Measurements from ENCODE around the gene PRKAG1.

The PRKAG1 gene

GRCh38 chr12:49010092-49010668 lies 8.4 kb downstream of the PRKAG1 start:
- H3K4me3 ChIP-seq (ENCODE audit: low read depth, low read length), result no peak overlapping the region
- no peak for DNase-seq (ENCODE audit: low read depth)
- no peak for TF ChIP-seq CTCF (IDR thresholded peaks at IDR 0.05; ENCODE audit: insufficient read depth, low read depth, low read length, missing control alignments)

GRCh38 chr12:49008943-49009342 lies 9.6 kb downstream of the PRKAG1 start:
- TF ChIP-seq CTCF (IDR thresholded peaks at IDR 0.05; ENCODE audit: insufficient read depth, low read depth, low read length, missing control alignments), result no peak
- H3K4me3 ChIP-seq (ENCODE audit: low read depth, low read length), result no peak overlapping the region
- no peak for DNase-seq (ENCODE audit: low read depth)

DNA sequence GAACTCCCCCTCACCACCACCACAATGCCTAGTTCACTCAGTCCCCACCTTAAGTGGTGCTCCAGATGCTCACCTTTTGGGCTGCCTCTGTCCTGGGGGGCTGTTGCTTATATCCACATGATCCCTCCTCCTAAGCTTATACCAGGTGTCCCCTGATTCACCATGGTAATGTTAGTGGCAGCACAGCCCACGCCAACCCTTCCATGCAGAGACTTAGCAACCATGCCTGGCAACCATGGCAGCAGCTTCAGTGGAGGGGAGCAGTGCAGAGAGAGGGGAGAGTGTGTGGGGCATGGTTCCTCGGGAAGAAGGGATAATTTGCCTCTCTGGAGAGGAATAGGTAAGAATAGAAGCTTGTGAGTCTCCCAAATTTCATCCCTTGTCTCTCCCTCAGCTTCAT lies 18.2 kb downstream of the PRKAG1 start:
- peak overlapping the region; percentile 71 for H3K4me3 ChIP-seq (ENCODE audit: low read depth, low read length)
- DNase-seq (ENCODE audit: low read depth), result no peak
- TF ChIP-seq CTCF (IDR thresholded peaks at IDR 0.05; ENCODE audit: insufficient read depth, low read depth, low read length, missing control alignments), result no peak

DNA sequence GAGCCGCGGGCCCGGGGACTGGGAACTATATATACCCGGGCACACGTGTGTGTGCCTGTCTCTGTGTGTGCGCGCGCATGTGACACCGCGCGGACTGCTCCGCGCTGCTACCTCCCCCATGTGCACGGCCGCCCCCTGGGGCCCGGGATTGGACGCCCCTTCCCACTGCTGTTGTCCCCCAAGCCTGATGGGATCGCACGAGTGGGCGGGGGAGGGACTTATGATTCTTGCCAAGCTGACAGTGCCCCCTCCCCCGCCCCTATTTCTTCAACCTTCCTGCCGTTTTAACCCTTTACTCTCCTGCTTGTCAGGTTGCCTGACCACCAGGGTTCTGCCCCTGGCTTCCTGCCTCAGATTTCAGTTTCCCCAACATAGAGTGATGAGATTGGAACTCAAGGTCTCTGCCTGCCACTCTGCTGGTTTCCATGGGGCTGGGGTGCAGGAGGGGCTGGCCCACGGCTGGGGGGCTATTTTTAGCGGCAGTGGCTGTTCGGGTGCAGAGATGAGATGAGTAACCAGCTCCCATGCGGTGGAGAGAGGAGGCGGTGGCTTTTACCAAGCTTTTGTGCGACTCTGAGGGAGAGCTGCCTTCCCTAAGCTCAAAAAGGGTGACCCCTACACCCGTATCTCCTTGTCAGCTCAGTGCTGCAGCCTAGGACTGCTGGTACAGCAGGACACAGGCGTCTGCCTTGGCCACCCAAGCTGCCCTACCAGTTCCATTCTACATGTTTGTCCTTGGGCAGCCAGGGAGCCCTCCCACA lies 19.0 kb downstream of the PRKAG1 start, which contains the start of gene DDN:
TSS of gene DDN (minus strand) at position 5 of the 761 bp plus-strand sequence. CDS start 88 bp downstream, outside the sequence.
- DNase-seq (ENCODE audit: low read depth), result peak; percentile 83
- TF ChIP-seq CTCF (IDR thresholded peaks at IDR 0.05; ENCODE audit: insufficient read depth, low read depth, low read length, missing control alignments), result no peak
- H3K4me3 ChIP-seq (ENCODE audit: low read depth, low read length), result peak within 1 kb of the TSS; percentile 71

DNA sequence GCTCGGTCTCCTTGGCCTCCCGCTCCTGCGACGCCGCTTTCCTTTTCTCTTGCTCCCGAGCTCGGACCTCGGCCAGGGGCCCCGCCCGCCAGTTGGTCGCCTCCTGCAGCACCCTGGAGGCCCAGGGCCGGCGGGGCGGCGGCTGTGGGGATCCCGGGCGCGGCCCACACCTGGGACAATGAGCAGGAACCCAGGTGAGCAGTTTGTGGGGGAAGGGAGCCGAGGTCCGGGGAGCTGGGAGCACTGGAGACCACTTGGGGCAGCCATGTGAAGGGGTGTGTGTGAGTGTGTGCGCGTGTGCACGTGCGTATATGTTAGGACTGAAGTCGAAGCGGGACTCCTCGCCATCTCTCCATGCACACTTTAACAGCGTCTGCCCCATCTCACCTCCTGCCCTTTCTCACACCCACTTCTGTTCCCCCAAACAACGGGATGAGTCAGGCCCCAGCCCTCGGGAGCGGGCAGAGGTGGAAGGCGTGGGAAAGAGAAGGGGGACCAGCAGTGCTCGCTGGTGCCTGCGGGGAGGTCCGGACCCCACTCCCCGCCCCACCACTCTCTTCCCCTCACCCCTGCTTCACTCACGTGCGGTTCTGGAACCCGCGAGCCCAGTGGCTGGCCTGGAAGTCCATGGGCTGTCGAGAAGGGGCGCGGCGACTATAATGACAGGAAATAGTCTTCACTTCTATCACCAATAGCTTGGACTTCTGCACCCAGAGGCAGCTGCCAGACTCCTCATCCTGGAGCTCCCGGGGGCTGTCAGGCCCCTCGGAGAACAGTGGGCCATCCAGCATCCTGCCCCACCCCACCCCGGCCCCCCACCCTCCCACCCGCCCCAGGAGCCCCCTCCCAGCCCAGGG lies 19.9 kb downstream of the PRKAG1 start:
- DNase-seq (ENCODE audit: low read depth), result peak; percentile 71

More for the DNA sequence above, 19.9 kb downstream of the PRKAG1 start:
- peak overlapping the region; percentile 71 for H3K4me3 ChIP-seq (ENCODE audit: low read depth, low read length)
- TF ChIP-seq CTCF (IDR thresholded peaks at IDR 0.05; ENCODE audit: insufficient read depth, low read depth, low read length, missing control alignments), result no peak
